ENCODE measurements around the gene PPP2R5C.

- TF ChIP-seq REST (tag by site-specific recombination; IDR thresholded peaks at IDR 0.05), result no peak
- TF ChIP-seq ZNF274 (IDR thresholded peaks at IDR 0.05; ENCODE audit: low read length), result no peak
- no peak for TF ChIP-seq ZNF274 (tag by site-specific recombination; IDR thresholded peaks at IDR 0.05; ENCODE audit: borderline replicate concordance)
- no peak for TF ChIP-seq CTCF (tag by site-specific recombination; IDR thresholded peaks at IDR 0.05)
- no peak for TF ChIP-seq SALL2 (tag by site-specific recombination; IDR thresholded peaks at IDR 0.05; ENCODE audit: borderline replicate concordance)
- no peak for TF ChIP-seq ZNF639 (tag by site-specific recombination; IDR thresholded peaks at IDR 0.05)
- TF ChIP-seq ZNF433 (tag by site-specific recombination; IDR thresholded peaks at IDR 0.05; ENCODE audit: low read depth), result no peak
- no peak for TF ChIP-seq ZNF24 (tag by site-specific recombination; IDR thresholded peaks at IDR 0.05)
Observed at GRCh38 chr14:101933209-101933608, 171.7 kb downstream of the PPP2R5C start.

Data from HEK293 (cell line).